K562 (cell line): ENCODE results near the gene PLA2G3. TPM values are rescaled to one million over a fixed set of nuclear protein-coding genes. Genes with fewer than 3 reads are reported as not detected.
A peak's percentile ranks its signal among the peaks of the same experiment; 100 is the strongest.

Source experiments
- CTCFL ChIP-seq: IDR thresholded peaks from 2 replicates; pipeline ENCODE4 v1.6.1; 2011; ENCODE audit warnings: borderline replicate concordance, low read depth, mild to moderate bottlenecking, moderate library complexity, low read length; ENCODE audit not compliant: insufficient read depth, poor library complexity, severe bottlenecking
- FOXK1 ChIP-seq: sonication (generic); formaldehyde crosslinking; IDR thresholded peaks from 2 replicates; pipeline ENCODE4 v1.8.0; 2022; ENCODE audit warnings: missing genetic modification reagents, mild to moderate bottlenecking, borderline replicate concordance
- GATA2 ChIP-seq: sonication (generic); formaldehyde crosslinking; IDR thresholded peaks from 2 replicates; pipeline ENCODE4 v1.4.0; 2020; ENCODE audit warnings: mild to moderate bottlenecking, missing genetic modification reagents
- HNRNPH1 ChIP-seq: fragments of 200-400 bp; formaldehyde crosslinking; optimal IDR thresholded peaks from 2 replicates; pipeline ENCODE3; 2017; ENCODE audit warnings: low read depth, mild to moderate bottlenecking, low read length, moderate library complexity
- KHSRP ChIP-seq: fragments of 450-650 bp; IDR thresholded peaks from 2 replicates; pipeline ENCODE4 v1.6.1; 2017
- RFX1 ChIP-seq: fragments of 450-650 bp; IDR thresholded peaks from 2 replicates; pipeline ENCODE4 v1.6.1; 2016; ENCODE audit warnings: mild to moderate bottlenecking, moderate library complexity
- TSC22D4 ChIP-seq: fragments of 450-650 bp; IDR thresholded peaks from 2 replicates; pipeline ENCODE4 v1.6.1; 2016; ENCODE audit warnings: missing genetic modification characterization, missing biosample characterization, control low read depth
- ZBTB43 ChIP-seq: sonication (generic); formaldehyde crosslinking; IDR thresholded peaks from 2 replicates; pipeline ENCODE4 v1.8.0; 2023; ENCODE audit warnings: mild to moderate bottlenecking, missing genetic modification reagents
- ZFP1 ChIP-seq: fragments of 450-650 bp; formaldehyde crosslinking; IDR thresholded peaks from 2 replicates; pipeline ENCODE4 v1.4.0; 2020; ENCODE audit warnings: mild to moderate bottlenecking, mixed read lengths
- ZNF23 ChIP-seq: fragments of 250-450 bp; sonication (Bioruptor Pico); IDR thresholded peaks from 2 replicates; pipeline ENCODE4 v1.4.0; 2020; ENCODE audit warnings: mild to moderate bottlenecking
- ZNF583 ChIP-seq: fragments of 250-450 bp; sonication (Bioruptor Pico); IDR thresholded peaks from 2 replicates; pipeline ENCODE4 v1.4.0; 2020
- ZNF707 ChIP-seq: fragments of 250-450 bp; sonication (Bioruptor Pico); conservative IDR thresholded peaks from 2 replicates; pipeline ENCODE4 v1.8.0; 2022; ENCODE audit warnings: inconsistent platforms, mild to moderate bottlenecking, moderate library complexity
- polyA plus RNA-seq, 8 experiments: library from polyadenylated mRNA; depleted of rRNA in 4 of 8; stranded (reverse) in 5 of 8; unstranded in 3 of 8; fragments of >200 nt; fragmentation: Nextera tagmentation in 2 of 8; fragmentation: Illumina TruSeq in 1 of 8; extraction: Ambion mirVana in 2 of 8; extraction: Trizol in 1 of 8; gene quantifications; 2 replicates each; pipeline versions ENCODE4 v1.2.1 to v1.2.3, GENCODE V29; 2011 to 2014; ENCODE audit warnings: inconsistent platforms in 1 of 8, missing spikeins in 1 of 8
- total RNA-seq, 7 experiments: library from RNA; depleted of rRNA in 6 of 7; stranded (reverse); fragments of >200 nt in 6 of 7; fragmentation: Illumina TruSeq in 2 of 7; extraction: Trizol in 2 of 7; gene quantifications; 2 replicates each; pipeline versions ENCODE4 v1.2.1 to v1.2.3, GENCODE V29; 2011 to 2021; ENCODE audit warnings: low replicate concordance in 1 of 7
- TF ChIP-seq, protein P1 (sequence below): fragments of 150-350 bp; IDR thresholded peaks from 2 replicates; pipeline ENCODE4 v1.6.1; 2014; ENCODE audit warnings: low read depth, mild to moderate bottlenecking, low read length, borderline replicate concordance
- TF ChIP-seq, protein P2 (sequence below): sonication (generic); formaldehyde crosslinking; IDR thresholded peaks from 2 replicates; pipeline ENCODE4 v1.8.1; 2022; ENCODE audit warnings: missing genetic modification reagents
- TF ChIP-seq, protein P3 (sequence below), 2 experiments: fragments of 250-450 bp in 1 of 2; fragments of 450-650 bp in 1 of 2; sonication (Bioruptor Pico) in 1 of 2; IDR thresholded peaks; 2 replicates each; pipeline versions ENCODE4 v1.6.1 to v1.8.0; 2016 to 2021; ENCODE audit warnings: mild to moderate bottlenecking in 2 of 2, moderate library complexity in 2 of 2, missing compliant biosample characterization in 1 of 2, missing genetic modification characterization in 1 of 2
- TF ChIP-seq, protein P4 (sequence below): IDR thresholded peaks from 2 replicates; pipeline ENCODE4 v1.6.1; 2014; ENCODE audit warnings: antibody characterized with exemption

PLA2G3 gene
- total and polyA plus RNA-seq, 9 of the 15 experiments (the other 6 are each of a cell fraction or from before 2014, with no cell fraction given): 0.18 to 1.4 (median 0.64) TPM

- TF ChIP-seq, protein P1, sequence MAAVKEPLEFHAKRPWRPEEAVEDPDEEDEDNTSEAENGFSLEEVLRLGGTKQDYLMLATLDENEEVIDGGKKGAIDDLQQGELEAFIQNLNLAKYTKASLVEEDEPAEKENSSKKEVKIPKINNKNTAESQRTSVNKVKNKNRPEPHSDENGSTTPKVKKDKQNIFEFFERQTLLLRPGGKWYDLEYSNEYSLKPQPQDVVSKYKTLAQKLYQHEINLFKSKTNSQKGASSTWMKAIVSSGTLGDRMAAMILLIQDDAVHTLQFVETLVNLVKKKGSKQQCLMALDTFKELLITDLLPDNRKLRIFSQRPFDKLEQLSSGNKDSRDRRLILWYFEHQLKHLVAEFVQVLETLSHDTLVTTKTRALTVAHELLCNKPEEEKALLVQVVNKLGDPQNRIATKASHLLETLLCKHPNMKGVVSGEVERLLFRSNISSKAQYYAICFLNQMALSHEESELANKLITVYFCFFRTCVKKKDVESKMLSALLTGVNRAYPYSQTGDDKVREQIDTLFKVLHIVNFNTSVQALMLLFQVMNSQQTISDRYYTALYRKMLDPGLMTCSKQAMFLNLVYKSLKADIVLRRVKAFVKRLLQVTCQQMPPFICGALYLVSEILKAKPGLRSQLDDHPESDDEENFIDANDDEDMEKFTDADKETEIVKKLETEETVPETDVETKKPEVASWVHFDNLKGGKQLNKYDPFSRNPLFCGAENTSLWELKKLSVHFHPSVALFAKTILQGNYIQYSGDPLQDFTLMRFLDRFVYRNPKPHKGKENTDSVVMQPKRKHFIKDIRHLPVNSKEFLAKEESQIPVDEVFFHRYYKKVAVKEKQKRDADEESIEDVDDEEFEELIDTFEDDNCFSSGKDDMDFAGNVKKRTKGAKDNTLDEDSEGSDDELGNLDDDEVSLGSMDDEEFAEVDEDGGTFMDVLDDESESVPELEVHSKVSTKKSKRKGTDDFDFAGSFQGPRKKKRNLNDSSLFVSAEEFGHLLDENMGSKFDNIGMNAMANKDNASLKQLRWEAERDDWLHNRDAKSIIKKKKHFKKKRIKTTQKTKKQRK: no peak
- TF ChIP-seq ZNF23 (CRISPR knock-in tag) (no peak), RFX1 (no peak), ZBTB43 (CRISPR knock-in tag) (no peak), ZNF583 (CRISPR knock-in tag) (no peak), FOXK1 (CRISPR knock-in tag) (no peak), CTCFL (peak; percentile 71), GATA2 (CRISPR knock-in tag) (no peak), ZFP1 (CRISPR knock-in tag) (no peak), KHSRP (no peak), TSC22D4 (tag) (no peak), ZNF707 (CRISPR knock-in tag) (no peak), HNRNPH1 (no peak)
- TF ChIP-seq, protein P2, sequence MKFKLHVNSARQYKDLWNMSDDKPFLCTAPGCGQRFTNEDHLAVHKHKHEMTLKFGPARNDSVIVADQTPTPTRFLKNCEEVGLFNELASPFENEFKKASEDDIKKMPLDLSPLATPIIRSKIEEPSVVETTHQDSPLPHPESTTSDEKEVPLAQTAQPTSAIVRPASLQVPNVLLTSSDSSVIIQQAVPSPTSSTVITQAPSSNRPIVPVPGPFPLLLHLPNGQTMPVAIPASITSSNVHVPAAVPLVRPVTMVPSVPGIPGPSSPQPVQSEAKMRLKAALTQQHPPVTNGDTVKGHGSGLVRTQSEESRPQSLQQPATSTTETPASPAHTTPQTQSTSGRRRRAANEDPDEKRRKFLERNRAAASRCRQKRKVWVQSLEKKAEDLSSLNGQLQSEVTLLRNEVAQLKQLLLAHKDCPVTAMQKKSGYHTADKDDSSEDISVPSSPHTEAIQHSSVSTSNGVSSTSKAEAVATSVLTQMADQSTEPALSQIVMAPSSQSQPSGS (CRISPR knock-in tag): no peak
- TF ChIP-seq, protein P3, sequence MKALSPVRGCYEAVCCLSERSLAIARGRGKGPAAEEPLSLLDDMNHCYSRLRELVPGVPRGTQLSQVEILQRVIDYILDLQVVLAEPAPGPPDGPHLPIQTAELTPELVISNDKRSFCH (CRISPR knock-in tag; IDR thresholded peaks at IDR 0.05): no peak
- TF ChIP-seq, protein P3 (tag; IDR thresholded peaks at IDR 0.05): no peak
- TF ChIP-seq, protein P4, sequence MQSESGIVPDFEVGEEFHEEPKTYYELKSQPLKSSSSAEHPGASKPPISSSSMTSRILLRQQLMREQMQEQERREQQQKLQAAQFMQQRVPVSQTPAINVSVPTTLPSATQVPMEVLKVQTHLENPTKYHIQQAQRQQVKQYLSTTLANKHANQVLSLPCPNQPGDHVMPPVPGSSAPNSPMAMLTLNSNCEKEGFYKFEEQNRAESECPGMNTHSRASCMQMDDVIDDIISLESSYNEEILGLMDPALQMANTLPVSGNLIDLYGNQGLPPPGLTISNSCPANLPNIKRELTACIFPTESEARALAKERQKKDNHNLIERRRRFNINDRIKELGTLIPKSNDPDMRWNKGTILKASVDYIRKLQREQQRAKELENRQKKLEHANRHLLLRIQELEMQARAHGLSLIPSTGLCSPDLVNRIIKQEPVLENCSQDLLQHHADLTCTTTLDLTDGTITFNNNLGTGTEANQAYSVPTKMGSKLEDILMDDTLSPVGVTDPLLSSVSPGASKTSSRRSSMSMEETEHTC: no peak
Measured at GRCh38 chr22:31084811-31085492, 55.4 kb downstream of the PLA2G3 start (continued).
